ENCODE data around the gene HSPE1. TPM values are rescaled to one million over a fixed set of nuclear protein-coding genes. Genes with fewer than 3 reads are reported as not detected.

The HSPE1 gene
- 33.2 TPM for total RNA-seq (2013)
- polyA plus RNA-seq (10 to 100 TPM; 25.2 to 46.2 (median 44.9) TPM), polyA minus RNA-seq (12.3 and 12.6 TPM in 2 replicates), total RNA-seq (1.8 to 56.1 (median 6.5) reads per million in 11 experiments)

GRCh38 chr2:197499594-197500502 lies at the start of gene HSPE1, which contains the start of gene HSPD1:
Gene HSPE1 (plus strand): TSS chr2:197500379. CDS start chr2:197500437, 58 bp downstream.
Gene HSPD1 (minus strand): TSS chr2:197499840. CDS start chr2:197498848, 992 bp downstream.
- intact Hi-C loops (cut with micrococcal nuclease): loop anchor here (2.0 to 10.0 kb wide), 4 partner anchors 15 to 75 kb away; partner anchors contain the start of gene SF3B1 (in 1 of the 2)
- DNase-seq: peak; percentile 99
- peak within 1 kb of the TSS; percentile 91 to 97 for H3K27ac ChIP-seq (ENCODE audit: low read depth in 1 of 2, low read length in 2 of 2)
- peaks cover 36 to 40% of the 10 kb centered on the region in 2 donors for H3K36me3 Mint-ChIP-seq
- peaks cover 31 to 53% of the 10 kb centered on the region in 2 donors for H3K36me3 ChIP-seq (replicated peaks in 1 of 2; ENCODE audit: control insufficient read depth in 1 of 2, insufficient read depth in 2 of 2, low read length in 2 of 2)
- H3K9me3 ChIP-seq (replicated peaks in 1 of 2; ENCODE audit: control insufficient read depth in 1 of 2, insufficient read depth in 1 of 2, low read length in 2 of 2): no peaks in the 10 kb centered on the region
- H2AFZ ChIP-seq (ENCODE audit: insufficient read depth, low read depth, low read length, poor library complexity, severe bottlenecking): peak within 1 kb of the TSS; percentile 89
- H3K9me3 Mint-ChIP-seq: no peaks in the 10 kb centered on the region
- under 1% methylated on average over 102 of the region's 104 CpGs for WGBS (ENCODE audit: insufficient coverage)
- no peaks in the 10 kb centered on the region for H3K27me3 Mint-ChIP-seq (ENCODE audit: low read depth in 3 of 3)
- peaks cover 16% of the 10 kb centered on the region for H4K20me1 ChIP-seq (ENCODE audit: insufficient read depth, low read length)
- TF ChIP-seq CTCF (IDR thresholded peaks at IDR 0.05): no peak
- peak within 1 kb of the TSS; percentile 84 to 95 (median 91) for H3K4me3 ChIP-seq (replicated peaks in 1 of 3; ENCODE audit: low read depth in 2 of 3, low read length in 3 of 3)
- peak within 1 kb of the TSS; percentile 79 for H3K9ac ChIP-seq (ENCODE audit: insufficient read depth, low read length, poor library complexity, severe bottlenecking)
- H3K27me3 ChIP-seq (ENCODE audit: control insufficient read depth in 2 of 2, insufficient read depth in 2 of 2, low read length in 2 of 2): no peaks in the 10 kb centered on the region
- peaks cover 84% of the 10 kb centered on the region for H3K79me2 ChIP-seq (ENCODE audit: insufficient read depth, low read length)
- H3K4me1 ChIP-seq (ENCODE audit: control insufficient read depth in 1 of 2, insufficient read depth in 2 of 2, low read length in 2 of 2): peaks cover 22 to 42% of the 10 kb centered on the region in 2 donors
- H3K4me3 Mint-ChIP-seq: peak within 1 kb of the TSS; percentile 94 to 96
- H3K27ac Mint-ChIP-seq: peak within 1 kb of the TSS; percentile 91 to 98 (median 94)
- peak within 1 kb of the TSS; percentile 96 for H3K4me2 ChIP-seq (replicated peaks; ENCODE audit: extremely low read depth, low read length, poor library complexity, severe bottlenecking)
- peaks cover 42% of the 10 kb centered on the region for H3K4me1 Mint-ChIP-seq

GRCh38 chr2:197450465-197450864 lies 49.7 kb upstream of the HSPE1 start:
- intact Hi-C loops (cut with micrococcal nuclease): loop anchor here in 1 of 2 donors (10.0 kb wide), 1 partner anchor 254 kb away; the partner anchor contains the start of gene MARS2
- DNase-seq: no peak

More at GRCh38 chr2:197450465-197450864, 49.7 kb upstream of the HSPE1 start:
- Histone ChIP-seq H2AFZ (ENCODE audit: insufficient read depth, low read depth, low read length, poor library complexity, severe bottlenecking) (no peak overlapping the region), H3K79me2 (ENCODE audit: insufficient read depth, low read length) (peaks cover 22% of the 10 kb centered on the region), H3K4me3 (replicated peaks in 1 of 3; ENCODE audit: low read depth in 2 of 3, low read length in 3 of 3) (no peak overlapping the region), H4K20me1 (ENCODE audit: insufficient read depth, low read length) (peaks cover 15% of the 10 kb centered on the region), H3K4me1 (ENCODE audit: control insufficient read depth in 1 of 2, insufficient read depth in 2 of 2, low read length in 2 of 2) (peaks cover 12 to 23% of the 10 kb centered on the region in 2 donors), H3K9me3 (replicated peaks in 1 of 2; ENCODE audit: control insufficient read depth in 1 of 2, insufficient read depth in 1 of 2, low read length in 2 of 2) (no peaks in the 10 kb centered on the region), H3K27me3 (ENCODE audit: control insufficient read depth in 2 of 2, insufficient read depth in 2 of 2, low read length in 2 of 2) (no peaks in the 10 kb centered on the region), H3K4me2 (replicated peaks; ENCODE audit: extremely low read depth, low read length, poor library complexity, severe bottlenecking) (no peak overlapping the region), H3K9ac (ENCODE audit: insufficient read depth, low read length, poor library complexity, severe bottlenecking) (no peak overlapping the region), H3K27ac (ENCODE audit: low read depth in 1 of 2, low read length in 2 of 2) (no peak overlapping the region), H3K36me3 (replicated peaks in 1 of 2; ENCODE audit: control insufficient read depth in 1 of 2, insufficient read depth in 2 of 2, low read length in 2 of 2) (no peaks in the 10 kb centered on the region)
- 97% methylated on average over 25 of the region's 25 CpGs for WGBS (ENCODE audit: insufficient coverage)
- Mint-ChIP-seq H3K4me3 (no peak overlapping the region), H3K27ac (no peak overlapping the region), H3K36me3 (no peaks in the 10 kb centered on the region), H3K27me3 (ENCODE audit: low read depth in 3 of 3) (peaks cover 0 to 4% (median 0%) of the 10 kb centered on the region in 3 donors), H3K9me3 (peaks cover 0 to 9% (median 0%) of the 10 kb centered on the region in 7 donors), H3K4me1 (peaks cover 21% of the 10 kb centered on the region)
- no peak for TF ChIP-seq CTCF (IDR thresholded peaks at IDR 0.05)
